K562 (cell line): ENCODE results near the gene IL37. TPM values are rescaled to one million over a fixed set of nuclear protein-coding genes. Genes with fewer than 3 reads are reported as not detected.

Source experiments
- CC2D1A ChIP-seq: fragments of 450-650 bp; IDR thresholded peaks from 2 replicates; pipeline ENCODE4 v1.6.1; 2017; ENCODE audit warnings: mild to moderate bottlenecking
- DMBX1 ChIP-seq: fragments of 250-450 bp; sonication (Bioruptor Pico); IDR thresholded peaks from 2 replicates; pipeline ENCODE4 v1.8.0; 2022; ENCODE audit warnings: inconsistent platforms, mild to moderate bottlenecking, moderate library complexity, borderline replicate concordance
- EGR1 ChIP-seq: fragments of 450-650 bp; conservative IDR thresholded peaks from 2 replicates; pipeline ENCODE4 v1.6.1; 2017; ENCODE audit warnings: mild to moderate bottlenecking
- GATAD2A ChIP-seq: fragments of 450-650 bp; IDR thresholded peaks from 2 replicates; pipeline ENCODE4 v1.6.1; 2017
- HNRNPH1 ChIP-seq: fragments of 200-400 bp; formaldehyde crosslinking; optimal IDR thresholded peaks from 2 replicates; pipeline ENCODE3; 2017; ENCODE audit warnings: low read depth, mild to moderate bottlenecking, low read length, moderate library complexity
- HSF4 ChIP-seq: fragments of 250-450 bp; sonication (Bioruptor Pico); IDR thresholded peaks from 2 replicates; pipeline ENCODE4 v2.1.2; 2022; ENCODE audit warnings: mild to moderate bottlenecking, moderate library complexity, borderline replicate concordance
- KDM1A ChIP-seq, 2 experiments: fragments of 450-650 bp; IDR thresholded peaks; 2 replicates each; pipeline ENCODE4 v1.6.1; 2016; ENCODE audit warnings: mild to moderate bottlenecking in 2 of 2
- LCOR ChIP-seq: sonication (generic); formaldehyde crosslinking; IDR thresholded peaks from 2 replicates; pipeline ENCODE4 v1.8.0; 2022; ENCODE audit warnings: mild to moderate bottlenecking, missing genetic modification reagents
- MCM2 ChIP-seq: fragments of 450-650 bp; IDR thresholded peaks from 2 replicates; pipeline ENCODE4 v1.6.1; 2017; ENCODE audit warnings: low read depth, mild to moderate bottlenecking
- NBN ChIP-seq: fragments of 450-650 bp; IDR thresholded peaks from 2 replicates; pipeline ENCODE4 v1.6.1; 2016; ENCODE audit warnings: low read depth, mild to moderate bottlenecking
- NFE2 ChIP-seq: IDR thresholded peaks from 2 replicates; pipeline ENCODE4 v1.6.1; 2014; ENCODE audit warnings: antibody characterized with exemption, low read depth
- NFIX ChIP-seq: fragments of 250-450 bp; sonication (Bioruptor Pico); IDR thresholded peaks from 2 replicates; pipeline ENCODE4 v1.4.0; 2020; ENCODE audit warnings: low read depth, mild to moderate bottlenecking, moderate library complexity
- PHF21A ChIP-seq: fragments of 450-650 bp; IDR thresholded peaks from 2 replicates; pipeline ENCODE4 v1.6.1; 2017; ENCODE audit warnings: low read depth, borderline replicate concordance
- PPARD ChIP-seq: fragments of 250-450 bp; sonication (Bioruptor Pico); IDR thresholded peaks from 2 replicates; pipeline ENCODE4 v1.8.0; 2022; ENCODE audit warnings: inconsistent platforms, mild to moderate bottlenecking, moderate library complexity
- RAD51 ChIP-seq: fragments of 450-650 bp; IDR thresholded peaks from 2 replicates; pipeline ENCODE4 v1.7.1; 2016; ENCODE audit warnings: low read depth, mild to moderate bottlenecking, borderline replicate concordance
- RBM34 ChIP-seq: fragments of 200-400 bp; formaldehyde crosslinking; IDR thresholded peaks from 2 replicates; pipeline ENCODE4 v1.6.1; 2018; ENCODE audit warnings: low read length, borderline replicate concordance; ENCODE audit not compliant: insufficient read depth
- SIRT6 ChIP-seq: IDR thresholded peaks from one replicate; pipeline ENCODE4 v1.6.1; 2012; ENCODE audit warnings: low read depth, mild to moderate bottlenecking, control low read depth, inconsistent platforms, low read length, moderate library complexity
- SREBF1 ChIP-seq: fragments of 150-350 bp; IDR thresholded peaks from 2 replicates; pipeline ENCODE4 v1.6.1; 2014; ENCODE audit warnings: antibody characterized with exemption, low read depth, low read length, borderline replicate concordance
- ZNF143 ChIP-seq: sonication (generic); formaldehyde crosslinking; IDR thresholded peaks from 2 replicates; pipeline ENCODE4 v1.9.0; 2022; ENCODE audit warnings: mild to moderate bottlenecking, missing genetic modification reagents
- ZNF785 ChIP-seq: fragments of 250-450 bp; sonication (Bioruptor Pico); IDR thresholded peaks from 2 replicates; pipeline ENCODE4 v1.4.0; 2020; ENCODE audit warnings: mild to moderate bottlenecking
- polyA plus RNA-seq, 8 experiments: library from polyadenylated mRNA; depleted of rRNA in 4 of 8; stranded (reverse) in 5 of 8; unstranded in 3 of 8; fragments of >200 nt; fragmentation: Nextera tagmentation in 2 of 8; fragmentation: Illumina TruSeq in 1 of 8; extraction: Ambion mirVana in 2 of 8; extraction: Trizol in 1 of 8; gene quantifications; 2 replicates each; pipeline versions ENCODE4 v1.2.1 to v1.2.3, GENCODE V29; 2011 to 2014; ENCODE audit warnings: inconsistent platforms in 1 of 8, missing spikeins in 1 of 8
- total RNA-seq, 7 experiments: library from RNA; depleted of rRNA in 6 of 7; stranded (reverse); fragments of >200 nt in 6 of 7; fragmentation: Illumina TruSeq in 2 of 7; extraction: Trizol in 2 of 7; gene quantifications; 2 replicates each; pipeline versions ENCODE4 v1.2.1 to v1.2.3, GENCODE V29; 2011 to 2021; ENCODE audit warnings: low replicate concordance in 1 of 7
- TF ChIP-seq, protein P1 (sequence below), 2 experiments: fragments of 150-350 bp in 1 of 2; IDR thresholded peaks; 2 replicates each; pipeline ENCODE4 v1.6.1; 2012 to 2016; ENCODE audit warnings: low read depth in 2 of 2, low read length in 2 of 2, mild to moderate bottlenecking in 1 of 2, moderate library complexity in 1 of 2
- TF ChIP-seq, protein P2 (sequence below): fragments of 250-450 bp; sonication (Bioruptor Pico); IDR thresholded peaks from 2 replicates; pipeline ENCODE4 v1.4.0; 2020; ENCODE audit warnings: mild to moderate bottlenecking, moderate library complexity, borderline replicate concordance

Gene IL37
- total and polyA plus RNA-seq, 9 of the 15 experiments (the other 6 are each of a cell fraction or from before 2014, with no cell fraction given), result not detected

DNA sequence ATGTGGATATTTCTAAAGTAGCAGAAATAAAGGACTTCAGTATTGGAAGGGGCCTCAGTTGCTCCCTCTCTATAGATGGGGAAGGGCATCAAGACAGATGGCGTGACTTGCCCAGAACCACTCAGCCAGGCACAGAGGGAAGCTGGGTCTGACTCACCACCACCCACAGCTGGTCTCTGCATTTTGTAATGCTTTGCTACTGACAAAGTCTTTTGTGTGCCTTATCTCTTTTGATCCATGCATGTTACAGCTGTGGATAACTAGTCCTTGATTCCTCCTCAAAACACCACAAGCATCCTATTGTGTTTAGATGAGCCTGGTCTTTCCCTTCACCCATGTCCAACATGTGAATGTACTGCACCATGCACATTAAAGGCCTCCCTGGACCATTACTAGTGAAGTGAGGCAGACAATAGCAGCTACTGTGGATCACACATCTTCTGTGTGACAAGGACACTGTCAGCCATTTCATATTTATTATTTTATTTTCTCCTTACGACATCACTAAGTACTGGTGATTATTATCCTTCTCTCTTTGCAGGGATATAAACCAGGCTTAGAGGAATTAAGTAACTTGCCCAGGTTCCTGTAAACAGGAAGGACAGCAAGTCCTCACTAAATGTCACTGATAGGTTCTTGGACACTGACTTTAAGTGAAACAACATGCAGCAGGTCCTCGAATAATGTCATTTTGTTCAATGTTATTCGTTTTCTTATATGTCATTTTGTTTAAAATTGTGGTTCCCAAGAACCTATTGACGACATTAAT is 29.6 kb upstream of the IL37 start (continued):
- TF ChIP-seq, protein P1, sequence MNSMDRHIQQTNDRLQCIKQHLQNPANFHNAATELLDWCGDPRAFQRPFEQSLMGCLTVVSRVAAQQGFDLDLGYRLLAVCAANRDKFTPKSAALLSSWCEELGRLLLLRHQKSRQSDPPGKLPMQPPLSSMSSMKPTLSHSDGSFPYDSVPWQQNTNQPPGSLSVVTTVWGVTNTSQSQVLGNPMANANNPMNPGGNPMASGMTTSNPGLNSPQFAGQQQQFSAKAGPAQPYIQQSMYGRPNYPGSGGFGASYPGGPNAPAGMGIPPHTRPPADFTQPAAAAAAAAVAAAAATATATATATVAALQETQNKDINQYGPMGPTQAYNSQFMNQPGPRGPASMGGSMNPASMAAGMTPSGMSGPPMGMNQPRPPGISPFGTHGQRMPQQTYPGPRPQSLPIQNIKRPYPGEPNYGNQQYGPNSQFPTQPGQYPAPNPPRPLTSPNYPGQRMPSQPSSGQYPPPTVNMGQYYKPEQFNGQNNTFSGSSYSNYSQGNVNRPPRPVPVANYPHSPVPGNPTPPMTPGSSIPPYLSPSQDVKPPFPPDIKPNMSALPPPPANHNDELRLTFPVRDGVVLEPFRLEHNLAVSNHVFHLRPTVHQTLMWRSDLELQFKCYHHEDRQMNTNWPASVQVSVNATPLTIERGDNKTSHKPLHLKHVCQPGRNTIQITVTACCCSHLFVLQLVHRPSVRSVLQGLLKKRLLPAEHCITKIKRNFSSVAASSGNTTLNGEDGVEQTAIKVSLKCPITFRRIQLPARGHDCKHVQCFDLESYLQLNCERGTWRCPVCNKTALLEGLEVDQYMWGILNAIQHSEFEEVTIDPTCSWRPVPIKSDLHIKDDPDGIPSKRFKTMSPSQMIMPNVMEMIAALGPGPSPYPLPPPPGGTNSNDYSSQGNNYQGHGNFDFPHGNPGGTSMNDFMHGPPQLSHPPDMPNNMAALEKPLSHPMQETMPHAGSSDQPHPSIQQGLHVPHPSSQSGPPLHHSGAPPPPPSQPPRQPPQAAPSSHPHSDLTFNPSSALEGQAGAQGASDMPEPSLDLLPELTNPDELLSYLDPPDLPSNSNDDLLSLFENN (IDR thresholded peaks at IDR 0.05; ENCODE audit: low read depth in 2 of 2, low read length in 2 of 2), result no peak
- no peak for TF ChIP-seq LCOR
- TF ChIP-seq SREBF1, result no peak
- no peak for TF ChIP-seq RBM34
- TF ChIP-seq MCM2, result no peak
- TF ChIP-seq CC2D1A, result no peak
- no peak for TF ChIP-seq NFE2
- no peak for TF ChIP-seq HNRNPH1
- TF ChIP-seq RAD51, result no peak
- TF ChIP-seq PPARD (CRISPR knock-in tag), result no peak
- no peak for TF ChIP-seq SIRT6
- TF ChIP-seq HSF4, result no peak
- no peak for TF ChIP-seq PHF21A
- TF ChIP-seq NBN, result no peak
- no peak for TF ChIP-seq ZNF785
- TF ChIP-seq EGR1, result peak; percentile 48
- no peak for TF ChIP-seq NFIX
- TF ChIP-seq KDM1A (IDR thresholded peaks at IDR 0.05), result peak in 1 of 2 experiments; percentile 28; a peak in 1 of 4 replicates
- TF ChIP-seq, protein P2, sequence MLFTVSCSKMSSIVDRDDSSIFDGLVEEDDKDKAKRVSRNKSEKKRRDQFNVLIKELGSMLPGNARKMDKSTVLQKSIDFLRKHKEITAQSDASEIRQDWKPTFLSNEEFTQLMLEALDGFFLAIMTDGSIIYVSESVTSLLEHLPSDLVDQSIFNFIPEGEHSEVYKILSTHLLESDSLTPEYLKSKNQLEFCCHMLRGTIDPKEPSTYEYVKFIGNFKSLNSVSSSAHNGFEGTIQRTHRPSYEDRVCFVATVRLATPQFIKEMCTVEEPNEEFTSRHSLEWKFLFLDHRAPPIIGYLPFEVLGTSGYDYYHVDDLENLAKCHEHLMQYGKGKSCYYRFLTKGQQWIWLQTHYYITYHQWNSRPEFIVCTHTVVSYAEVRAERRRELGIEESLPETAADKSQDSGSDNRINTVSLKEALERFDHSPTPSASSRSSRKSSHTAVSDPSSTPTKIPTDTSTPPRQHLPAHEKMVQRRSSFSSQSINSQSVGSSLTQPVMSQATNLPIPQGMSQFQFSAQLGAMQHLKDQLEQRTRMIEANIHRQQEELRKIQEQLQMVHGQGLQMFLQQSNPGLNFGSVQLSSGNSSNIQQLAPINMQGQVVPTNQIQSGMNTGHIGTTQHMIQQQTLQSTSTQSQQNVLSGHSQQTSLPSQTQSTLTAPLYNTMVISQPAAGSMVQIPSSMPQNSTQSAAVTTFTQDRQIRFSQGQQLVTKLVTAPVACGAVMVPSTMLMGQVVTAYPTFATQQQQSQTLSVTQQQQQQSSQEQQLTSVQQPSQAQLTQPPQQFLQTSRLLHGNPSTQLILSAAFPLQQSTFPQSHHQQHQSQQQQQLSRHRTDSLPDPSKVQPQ (CRISPR knock-in tag), result no peak
- TF ChIP-seq GATAD2A, result no peak
- TF ChIP-seq ZNF143 (CRISPR knock-in tag), result no peak
- TF ChIP-seq DMBX1 (CRISPR knock-in tag), result no peak
